CD14-positive monocyte (primary cell): Measurements from ENCODE around the gene ST3GAL4. TPM values are rescaled to one million over a fixed set of nuclear protein-coding genes. Genes with fewer than 3 reads are reported as not detected.

Experiments
- DNase-seq, 3 donors: peaks; one replicate each; pipeline ENCODE4 v3.0.0-alpha.2; 2011 to 2022
- H2AFZ ChIP-seq: 2 replicates; pipeline ENCODE4 v1.6.0; 2012; ENCODE audit warnings: mild to moderate bottlenecking, low read depth, low read length, inconsistent platforms; ENCODE audit not compliant: insufficient read depth, poor library complexity, severe bottlenecking
- H3K27ac ChIP-seq, 2 donors: 1 replicate in 1 of 2; 2 replicates in 1 of 2; pipeline ENCODE4 v1.5.1; 2012 to 2013; ENCODE audit warnings: low read length in 2 of 2, control low read depth in 1 of 2, inconsistent platforms in 1 of 2, low read depth in 1 of 2, mild to moderate bottlenecking in 1 of 2
- H3K27me3 ChIP-seq, 2 donors: one replicate each; pipeline versions ENCODE4 v1.6.0 to v1.6.1; 2011 to 2013; ENCODE audit warnings: low read length in 2 of 2; ENCODE audit not compliant: control insufficient read depth in 2 of 2, insufficient read depth in 2 of 2
- H3K36me3 ChIP-seq, 2 donors: replicated peaks in 1 of 2; 1 replicate in 1 of 2; 2 replicates in 1 of 2; pipeline versions ENCODE4 v1.5.1 to v1.6.1; 2012 to 2013; ENCODE audit warnings: low read length in 2 of 2, control low read depth in 1 of 2, inconsistent platforms in 1 of 2, mild to moderate bottlenecking in 1 of 2; ENCODE audit not compliant: insufficient read depth in 2 of 2, control insufficient read depth in 1 of 2
- H3K4me1 ChIP-seq, 2 donors: 1 replicate in 1 of 2; 2 replicates in 1 of 2; pipeline versions ENCODE4 v1.5.1 to v1.6.1; 2012 to 2013; ENCODE audit warnings: low read length in 2 of 2, control low read depth in 1 of 2, inconsistent platforms in 1 of 2, mild to moderate bottlenecking in 1 of 2, moderate library complexity in 1 of 2; ENCODE audit not compliant: insufficient read depth in 2 of 2, control insufficient read depth in 1 of 2
- H3K4me2 ChIP-seq: replicated peaks from 2 replicates; pipeline ENCODE3; 2012; ENCODE audit warnings: low read length, moderate library complexity, mild to moderate bottlenecking; ENCODE audit not compliant: poor library complexity, severe bottlenecking; ENCODE audit errors: extremely low read depth
- H3K4me3 ChIP-seq, 3 experiments: fragments of 200-600 bp in 1 of 3; sonication (generic) in 1 of 3; replicated peaks in 1 of 3; 1 replicate in 2 of 3; 2 replicates in 1 of 3; pipeline ENCODE4 v1.5.1; 2011 to 2013; ENCODE audit warnings: low read length in 3 of 3, mild to moderate bottlenecking in 3 of 3, control low read depth in 2 of 3, low read depth in 2 of 3, inconsistent platforms in 1 of 3, moderate library complexity in 1 of 3
- H3K79me2 ChIP-seq: 2 replicates; pipeline ENCODE4 v1.6.0; 2012; ENCODE audit warnings: mild to moderate bottlenecking, control low read depth, inconsistent platforms, low read length, moderate library complexity; ENCODE audit not compliant: insufficient read depth
- H3K9ac ChIP-seq: 2 replicates; pipeline ENCODE4 v1.6.0; 2017; ENCODE audit warnings: low read length, mild to moderate bottlenecking; ENCODE audit not compliant: insufficient read depth, poor library complexity, severe bottlenecking
- H3K9me3 ChIP-seq, 2 donors: replicated peaks in 1 of 2; 1 replicate in 1 of 2; 2 replicates in 1 of 2; pipeline versions ENCODE4 v1.5.1 to v1.6.1; 2012 to 2013; ENCODE audit warnings: low read length in 2 of 2, control low read depth in 1 of 2; ENCODE audit not compliant: control insufficient read depth in 1 of 2, insufficient read depth in 1 of 2
- H4K20me1 ChIP-seq: 2 replicates; pipeline ENCODE4 v1.6.0; 2012; ENCODE audit warnings: mild to moderate bottlenecking, low read length, control low read depth, moderate library complexity; ENCODE audit not compliant: insufficient read depth
- H3K27ac Mint-ChIP-seq, 7 donors: one replicate each; pipeline ENCODE4 v1.8.0; 2020; ENCODE audit warnings: mild to moderate bottlenecking in 7 of 7, mixed read lengths in 7 of 7, moderate library complexity in 6 of 7, inconsistent platforms in 2 of 7
- H3K27me3 Mint-ChIP-seq, 3 donors: one replicate each; pipeline ENCODE4 v1.8.0; 2021 to 2022; ENCODE audit warnings: low read depth in 3 of 3, mild to moderate bottlenecking in 3 of 3, mixed read lengths in 3 of 3, moderate library complexity in 3 of 3, inconsistent platforms in 1 of 3
- H3K36me3 Mint-ChIP-seq, 2 donors: one replicate each; pipeline ENCODE4 v1.8.0; 2020; ENCODE audit warnings: mixed read lengths in 2 of 2, inconsistent platforms in 1 of 2, mild to moderate bottlenecking in 1 of 2
- H3K4me1 Mint-ChIP-seq: one replicate; pipeline ENCODE4 v1.8.0; 2020; ENCODE audit warnings: mild to moderate bottlenecking, mixed read lengths
- H3K4me3 Mint-ChIP-seq, 2 donors: one replicate each; pipeline ENCODE4 v1.8.0; 2020; ENCODE audit warnings: mild to moderate bottlenecking in 2 of 2, mixed read lengths in 2 of 2, moderate library complexity in 1 of 2
- H3K9me3 Mint-ChIP-seq, 7 donors: one replicate each; pipeline ENCODE4 v1.8.0; 2020 to 2022; ENCODE audit warnings: mixed read lengths in 7 of 7, mild to moderate bottlenecking in 6 of 7, moderate library complexity in 6 of 7, inconsistent platforms in 2 of 7
- WGBS: methylation state at CpG from one replicate; pipeline ENCODE4 v1.1.5; 2013; ENCODE audit warnings: missing lambda C conversion rate; ENCODE audit not compliant: insufficient coverage; 5-methylcytosine and 5-hydroxymethylcytosine counted together
- intact Hi-C, 2 donors: fragments of 100-400 bp; cut with micrococcal nuclease; formaldehyde crosslinking; loops; one replicate each; pipeline versions ENCODE4 v1.15.0 to v1.15.1; 2023
- polyA plus RNA-seq, 3 donors: library from polyadenylated mRNA; depleted of rRNA in 1 of 3; unstranded in 2 of 3; stranded (reverse) in 1 of 3; fragments of 300-500 nt in 2 of 3; fragments of >200 nt in 1 of 3; fragmentation: Illumina TruSeq in 2 of 3; gene quantifications; 1 replicate in 2 of 3; 2 replicates in 1 of 3; pipeline ENCODE4 v1.2.3, GENCODE V29; 2012 to 2021
- TF ChIP-seq, protein P1 (sequence below): fragments of 200-600 bp; IDR thresholded peaks from one replicate; pipeline ENCODE4 v1.8.0; 2022; ENCODE audit warnings: antibody characterized with exemption, mild to moderate bottlenecking

The ST3GAL4 gene
- polyA plus RNA-seq, 3 donors: 7.8 to 14.3 (median 10.1) TPM

- H3K4me1 Mint-ChIP-seq: peaks cover 47% of the 10 kb centered on the region
- no peak for DNase-seq
- H3K9me3 Mint-ChIP-seq: no peaks in the 10 kb centered on the region
- Histone ChIP-seq H3K4me2 (no peak overlapping the region), H3K9me3 (peaks cover 0 to 4% of the 10 kb centered on the region in 2 donors), H3K36me3 (peaks cover 0 to 3% of the 10 kb centered on the region in 2 donors), H3K4me1 (peaks cover 43 to 50% of the 10 kb centered on the region in 2 donors), H3K27ac (peak overlapping the region in 1 of 2 donors; percentile 73), H2AFZ (peak overlapping the region; percentile 76), H3K79me2 (peaks cover 55% of the 10 kb centered on the region), H3K4me3 (peak overlapping the region in 1 of 3 experiments; percentile 56), H3K9ac (no peak overlapping the region), H3K27me3 (no peaks in the 10 kb centered on the region), H4K20me1 (peaks cover 12% of the 10 kb centered on the region)
- H3K27ac Mint-ChIP-seq: peak overlapping the region in 6 of 7 donors; percentile 23 to 76 (median 60)
- intact Hi-C loops: no loop called here
- TF ChIP-seq, protein P1, sequence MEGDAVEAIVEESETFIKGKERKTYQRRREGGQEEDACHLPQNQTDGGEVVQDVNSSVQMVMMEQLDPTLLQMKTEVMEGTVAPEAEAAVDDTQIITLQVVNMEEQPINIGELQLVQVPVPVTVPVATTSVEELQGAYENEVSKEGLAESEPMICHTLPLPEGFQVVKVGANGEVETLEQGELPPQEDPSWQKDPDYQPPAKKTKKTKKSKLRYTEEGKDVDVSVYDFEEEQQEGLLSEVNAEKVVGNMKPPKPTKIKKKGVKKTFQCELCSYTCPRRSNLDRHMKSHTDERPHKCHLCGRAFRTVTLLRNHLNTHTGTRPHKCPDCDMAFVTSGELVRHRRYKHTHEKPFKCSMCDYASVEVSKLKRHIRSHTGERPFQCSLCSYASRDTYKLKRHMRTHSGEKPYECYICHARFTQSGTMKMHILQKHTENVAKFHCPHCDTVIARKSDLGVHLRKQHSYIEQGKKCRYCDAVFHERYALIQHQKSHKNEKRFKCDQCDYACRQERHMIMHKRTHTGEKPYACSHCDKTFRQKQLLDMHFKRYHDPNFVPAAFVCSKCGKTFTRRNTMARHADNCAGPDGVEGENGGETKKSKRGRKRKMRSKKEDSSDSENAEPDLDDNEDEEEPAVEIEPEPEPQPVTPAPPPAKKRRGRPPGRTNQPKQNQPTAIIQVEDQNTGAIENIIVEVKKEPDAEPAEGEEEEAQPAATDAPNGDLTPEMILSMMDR: no peak
- 46% methylated on average over 5 of the region's 5 CpGs for WGBS
- peaks cover 15 to 32% of the 10 kb centered on the region in 2 donors for H3K36me3 Mint-ChIP-seq
- peak overlapping the region in 1 of 2 donors; percentile 21 for H3K4me3 Mint-ChIP-seq
- H3K27me3 Mint-ChIP-seq: no peaks in the 10 kb centered on the region
Observed at GRCh38 chr11:126319374-126319740, 36.1 kb upstream of the ST3GAL4 start.

DNA sequence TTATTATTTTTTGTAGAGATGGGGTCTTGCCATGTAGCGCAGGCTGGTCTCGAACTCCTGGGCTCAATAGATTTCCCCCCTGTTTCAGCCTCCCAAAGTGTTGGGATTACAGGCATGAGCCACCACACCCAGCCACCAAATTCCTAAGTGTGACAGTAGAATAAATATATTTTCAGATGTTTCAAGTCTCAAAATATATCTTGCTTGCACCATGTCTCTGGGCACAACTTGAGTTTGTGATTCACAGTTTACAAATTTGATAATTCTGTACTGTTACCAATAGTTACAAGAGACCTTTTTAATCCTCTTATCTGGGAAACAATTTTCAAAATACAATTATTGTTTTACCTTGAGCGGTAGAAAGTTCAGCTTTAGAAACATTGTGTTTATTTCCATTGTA is 32.5 kb upstream of the ST3GAL4 start:
- no peak overlapping the region for H2AFZ ChIP-seq
- DNase-seq: no peak
- no peak overlapping the region for H3K27ac ChIP-seq
- no peaks in the 10 kb centered on the region for H3K27me3 ChIP-seq
- H3K36me3 ChIP-seq: peaks cover 0 to 18% of the 10 kb centered on the region in 2 donors
- no peak overlapping the region for H3K9ac ChIP-seq
- no CpG with 5 or more reads among the region's 3 CpGs for WGBS
- H3K4me2 ChIP-seq: no peak overlapping the region
- peaks cover 12% of the 10 kb centered on the region for H4K20me1 ChIP-seq
- Mint-ChIP-seq H3K4me1 (peaks cover 26% of the 10 kb centered on the region), H3K4me3 (no peak overlapping the region), H3K27me3 (no peaks in the 10 kb centered on the region), H3K27ac (no peak overlapping the region), H3K36me3 (peaks cover 29 to 42% of the 10 kb centered on the region in 2 donors), H3K9me3 (no peaks in the 10 kb centered on the region)
- H3K9me3 ChIP-seq: no peaks in the 10 kb centered on the region
- peaks cover 24 to 30% of the 10 kb centered on the region in 2 donors for H3K4me1 ChIP-seq
- TF ChIP-seq, protein P1: no peak
- intact Hi-C loops: no loop called here
- H3K4me3 ChIP-seq: no peak overlapping the region
- H3K79me2 ChIP-seq: peaks cover 34% of the 10 kb centered on the region
